H9 (cell line): ENCODE measurements around the gene FAM161B. TPM values are rescaled to one million over a fixed set of nuclear protein-coding genes. Genes with fewer than 3 reads are reported as not detected.
A peak's percentile ranks its signal among the peaks of the same experiment; 100 is the strongest.

Source experiments
- DNase-seq: peaks from one replicate; pipeline ENCODE4 v3.0.0-alpha.2; 2017
- H2AFZ ChIP-seq: one replicate; pipeline ENCODE4 v1.6.1; 2013; ENCODE audit warnings: mild to moderate bottlenecking, low read length, control low read depth, moderate library complexity
- H2AK5ac ChIP-seq: 2 replicates; pipeline ENCODE4 v1.6.1; 2013; ENCODE audit warnings: low read length, control low read depth, mixed read lengths; ENCODE audit not compliant: insufficient read length
- H2BK120ac ChIP-seq: one replicate; pipeline ENCODE4 v1.6.1; 2013; ENCODE audit warnings: low read depth, mild to moderate bottlenecking, low read length, control low read depth, inconsistent platforms; ENCODE audit not compliant: poor library complexity, severe bottlenecking
- H2BK12ac ChIP-seq: 2 replicates; pipeline ENCODE4 v1.6.1; 2013; ENCODE audit warnings: low read length, control low read depth, mixed read lengths, low read depth; ENCODE audit not compliant: insufficient read length
- H2BK15ac ChIP-seq: 2 replicates; pipeline ENCODE4 v1.6.1; 2013; ENCODE audit warnings: low read depth, low read length, control low read depth
- H2BK20ac ChIP-seq: one replicate; pipeline ENCODE4 v1.6.1; 2013; ENCODE audit warnings: low read depth, mild to moderate bottlenecking, low read length, control low read depth, inconsistent platforms; ENCODE audit not compliant: poor library complexity, severe bottlenecking
- H2BK5ac ChIP-seq: 2 replicates; pipeline ENCODE4 v1.6.1; 2013; ENCODE audit warnings: low read length, control low read depth, mixed read lengths; ENCODE audit not compliant: insufficient read length
- H3K14ac ChIP-seq: 2 replicates; pipeline ENCODE4 v1.6.1; 2013; ENCODE audit warnings: low read length, control low read depth; ENCODE audit not compliant: insufficient read depth
- H3K18ac ChIP-seq: 2 replicates; pipeline ENCODE4 v1.6.1; 2013; ENCODE audit warnings: low read depth, mild to moderate bottlenecking, mixed read lengths, low read length, control low read depth; ENCODE audit not compliant: insufficient read length
- H3K23ac ChIP-seq: 2 replicates; pipeline ENCODE4 v1.6.1; 2013; ENCODE audit warnings: low read length, control low read depth, mixed read lengths, low read depth; ENCODE audit not compliant: insufficient read length
- H3K23me2 ChIP-seq: 2 replicates; pipeline ENCODE4 v1.6.1; 2013; ENCODE audit warnings: low read depth, mild to moderate bottlenecking, mixed read lengths, low read length, control low read depth; ENCODE audit not compliant: insufficient read length, poor library complexity, severe bottlenecking
- H3K27ac ChIP-seq: 2 replicates; pipeline ENCODE4 v1.5.1; 2013; ENCODE audit warnings: low read length, control low read depth, mixed read lengths, low read depth; ENCODE audit not compliant: insufficient read length
- H3K27me3 ChIP-seq: 2 replicates; pipeline ENCODE4 v1.6.1; 2013; ENCODE audit warnings: low read length, control low read depth, inconsistent platforms; ENCODE audit not compliant: insufficient read depth
- H3K4ac ChIP-seq: 2 replicates; pipeline ENCODE4 v1.6.1; 2013; ENCODE audit warnings: low read depth, mild to moderate bottlenecking, control low read depth, inconsistent platforms, low read length, moderate library complexity
- H3K4me1 ChIP-seq: 2 replicates; pipeline ENCODE4 v1.6.1; 2013; ENCODE audit warnings: low read length, control low read depth, inconsistent platforms; ENCODE audit not compliant: insufficient read depth
- H3K4me2 ChIP-seq: 2 replicates; pipeline ENCODE4 v1.6.1; 2013; ENCODE audit warnings: low read length, control low read depth, mixed read lengths; ENCODE audit not compliant: insufficient read length, insufficient read depth
- H3K56ac ChIP-seq: 2 replicates; pipeline ENCODE4 v1.6.1; 2013; ENCODE audit warnings: low read depth, mild to moderate bottlenecking, mixed read lengths, low read length, control low read depth; ENCODE audit not compliant: insufficient read length
- H3K79me1 ChIP-seq: 2 replicates; pipeline ENCODE4 v1.6.1; 2013; ENCODE audit warnings: low read depth, mild to moderate bottlenecking, moderate library complexity, low read length, control low read depth, inconsistent platforms; ENCODE audit not compliant: insufficient read depth, poor library complexity, severe bottlenecking
- H3K79me2 ChIP-seq: 2 replicates; pipeline ENCODE4 v1.6.1; 2013; ENCODE audit warnings: low read length, control low read depth, inconsistent platforms; ENCODE audit not compliant: insufficient read depth
- H3K9ac ChIP-seq: 2 replicates; pipeline ENCODE4 v1.6.1; 2013; ENCODE audit warnings: low read length, control low read depth, mixed read lengths; ENCODE audit not compliant: insufficient read length; ENCODE audit errors: extremely low read depth
- H3K9me3 ChIP-seq: one replicate; pipeline ENCODE4 v1.6.1; 2013; ENCODE audit warnings: low read depth, low read length, inconsistent platforms; ENCODE audit not compliant: control insufficient read depth
- H3T11ph ChIP-seq: one replicate; pipeline ENCODE4 v1.6.1; 2013; ENCODE audit warnings: mild to moderate bottlenecking, low read length, control low read depth, inconsistent platforms
- H4K20me1 ChIP-seq: one replicate; pipeline ENCODE4 v1.6.1; 2013; ENCODE audit not compliant: control insufficient read depth, insufficient read length, insufficient read depth
- H4K5ac ChIP-seq: 2 replicates; pipeline ENCODE4 v1.6.1; 2013; ENCODE audit warnings: low read depth, mild to moderate bottlenecking, mixed read lengths, low read length, control low read depth; ENCODE audit not compliant: insufficient read length
- H4K8ac ChIP-seq: replicated peaks from 2 replicates; pipeline ENCODE4 v1.6.1; 2013; ENCODE audit warnings: low read length, control low read depth, mixed read lengths, low read depth; ENCODE audit not compliant: insufficient read length
- H4K91ac ChIP-seq: 2 replicates; pipeline ENCODE4 v1.6.1; 2013; ENCODE audit warnings: low read depth, mild to moderate bottlenecking, moderate library complexity, mixed read lengths, low read length, control low read depth; ENCODE audit not compliant: insufficient read length
- H3K27ac Mint-ChIP-seq, 3 experiments: 2 replicates in 2 of 3; 3 replicates in 1 of 3; pipeline ENCODE4 v1.8.0; 2020 to 2021; ENCODE audit warnings: mixed read lengths in 3 of 3, mild to moderate bottlenecking in 1 of 3, moderate library complexity in 1 of 3
- H3K27me3 Mint-ChIP-seq: 2 replicates; pipeline ENCODE4 v1.8.0; 2021; ENCODE audit warnings: low read depth, mild to moderate bottlenecking, moderate library complexity, mixed read lengths
- H3K36me3 Mint-ChIP-seq, 3 experiments: 2 replicates in 2 of 3; 3 replicates in 1 of 3; pipeline ENCODE4 v1.8.0; 2020 to 2021; ENCODE audit warnings: low read depth in 3 of 3, mixed read lengths in 3 of 3; ENCODE audit not compliant: insufficient read depth in 1 of 3
- H3K4me1 Mint-ChIP-seq, 2 experiments: 2 replicates each; pipeline ENCODE4 v1.8.0; 2020; ENCODE audit warnings: mixed read lengths in 2 of 2
- H3K4me3 Mint-ChIP-seq, 2 experiments: 2 replicates in 1 of 2; 3 replicates in 1 of 2; pipeline ENCODE4 v1.8.0; 2020 to 2021; ENCODE audit warnings: mild to moderate bottlenecking in 2 of 2, mixed read lengths in 2 of 2, moderate library complexity in 1 of 2
- H3K9me3 Mint-ChIP-seq, 2 experiments: 2 replicates in 1 of 2; 3 replicates in 1 of 2; pipeline ENCODE4 v1.8.0; 2020; ENCODE audit warnings: mild to moderate bottlenecking in 2 of 2, mixed read lengths in 2 of 2, moderate library complexity in 1 of 2
- WGBS: extraction: QIAGEN DNeasy Blood & Tissue Kit; methylation state at CpG from one replicate; pipeline ENCODE4 v1.1.7; 2013; ENCODE audit warnings: missing lambda C conversion rate, low lambda C conversion rate, mixed read lengths; ENCODE audit not compliant: insufficient read length; ENCODE audit errors: extremely low coverage; 5-methylcytosine and 5-hydroxymethylcytosine counted together
- total RNA-seq: library from RNA; stranded (reverse); gene quantifications from 2 replicates; pipeline ENCODE4 v1.2.1, GENCODE V29; 2021
- TF ChIP-seq, protein P1 (sequence below): fragments of 200-600 bp; sonication (generic); conservative IDR thresholded peaks from 3 replicates; pipeline ENCODE4 v1.8.0; 2021; ENCODE audit warnings: antibody characterized with exemption, mild to moderate bottlenecking

FAM161B gene
- total RNA-seq, 1 experiment from 2014 or later = 0.92 TPM

DNA sequence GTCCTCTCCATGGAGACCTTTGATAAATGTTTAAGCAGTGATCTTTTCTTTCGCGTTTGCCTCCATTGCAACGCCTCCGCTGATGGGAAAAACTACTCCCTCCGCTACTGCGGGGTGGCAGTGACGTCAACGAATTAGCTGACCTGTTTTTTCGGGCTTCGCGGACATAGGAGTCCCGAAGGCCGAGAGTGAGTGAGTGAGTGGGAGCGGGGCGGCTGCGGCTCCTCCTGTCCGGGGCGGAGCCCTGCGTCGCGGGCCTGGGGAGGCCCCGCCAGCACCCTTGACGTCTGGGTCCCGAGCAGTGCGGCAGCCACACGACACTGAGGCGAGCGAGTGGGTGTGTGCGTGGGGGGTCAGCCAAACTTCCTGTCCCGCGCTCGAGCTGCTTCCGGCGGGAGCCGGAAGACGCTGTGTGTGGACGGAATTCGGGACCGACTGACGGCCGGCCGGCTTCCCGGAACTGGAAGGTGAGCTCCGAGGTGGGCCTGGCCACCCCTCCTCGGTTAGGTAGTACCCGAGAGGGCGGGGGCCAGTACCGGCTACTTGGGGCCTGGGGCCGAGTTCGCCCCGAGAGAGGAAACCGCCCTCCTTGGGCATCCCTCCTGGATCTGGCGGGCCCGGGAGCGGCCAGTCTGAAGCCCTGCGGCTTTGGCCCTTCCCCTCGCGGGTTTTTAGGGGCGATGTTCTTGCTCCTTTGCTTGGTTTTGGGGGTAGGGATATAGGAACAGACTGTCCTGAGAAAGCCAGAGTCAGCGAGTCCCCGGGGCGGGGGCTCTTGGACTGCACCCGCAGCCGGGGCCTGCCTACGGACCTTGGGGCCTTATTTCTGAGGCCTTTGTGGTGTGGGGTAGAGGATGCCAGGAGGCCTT is 63.2 kb downstream of the FAM161B start, which contains the start of gene ZNF410:
ZNF410 (plus strand) TSS at position 411 of the 869 bp plus-strand sequence. CDS start 5,317 bp downstream, outside the sequence.
- no peaks in the 10 kb centered on the region; a peak in 1 of 5 replicates for H3K9me3 Mint-ChIP-seq
- peak; percentile 88 for DNase-seq
- H3K27ac ChIP-seq = peak within 1 kb of the TSS; percentile 60
- no peak within 1 kb of the TSS for H2BK120ac ChIP-seq
- no peak within 1 kb of the TSS for H2AK5ac ChIP-seq
- H3K4me1 ChIP-seq = no peaks in the 10 kb centered on the region
- H3K9ac ChIP-seq = peak within 1 kb of the TSS; percentile 85
- H4K91ac ChIP-seq = no peak within 1 kb of the TSS
- H3K56ac ChIP-seq = no peak within 1 kb of the TSS
- no peak within 1 kb of the TSS for H3T11ph ChIP-seq
- H3K79me1 ChIP-seq = peaks cover 6% of the 10 kb centered on the region
- H3K79me2 ChIP-seq = peaks cover 10% of the 10 kb centered on the region; the same call in 1 of the 2 replicates
- no peaks in the 10 kb centered on the region for H3K27me3 ChIP-seq
- peaks cover 0 to 6% (median 5%) of the 10 kb centered on the region in 3 experiments; a peak in 4 of 7 replicates for H3K36me3 Mint-ChIP-seq
- H3K4ac ChIP-seq = no peak within 1 kb of the TSS
- H3K23me2 ChIP-seq = peaks cover 13% of the 10 kb centered on the region
- H2BK12ac ChIP-seq = no peak within 1 kb of the TSS
- peak within 1 kb of the TSS; percentile 77 for H3K18ac ChIP-seq
- peak within 1 kb of the TSS; percentile 85 to 97 (median 90) for H3K27ac Mint-ChIP-seq
- no peaks in the 10 kb centered on the region for H3K9me3 ChIP-seq
- no peak within 1 kb of the TSS for H2BK15ac ChIP-seq
- peak within 1 kb of the TSS; percentile 91 for H3K4me2 ChIP-seq
- no peaks in the 10 kb centered on the region for H4K20me1 ChIP-seq
- H3K4me3 Mint-ChIP-seq = peak within 1 kb of the TSS; percentile 86 to 91
- no peak within 1 kb of the TSS for H4K8ac ChIP-seq
- H2BK5ac ChIP-seq = no peak within 1 kb of the TSS
- H2BK20ac ChIP-seq = no peak within 1 kb of the TSS
- no peak within 1 kb of the TSS for H4K5ac ChIP-seq
- no CpG with 5 or more reads among the region's 65 CpGs for WGBS
- H3K14ac ChIP-seq = peak within 1 kb of the TSS; percentile 84
- H3K23ac ChIP-seq = no peak within 1 kb of the TSS
- H2AFZ ChIP-seq = peak within 1 kb of the TSS; percentile 76
- TF ChIP-seq, protein P1, sequence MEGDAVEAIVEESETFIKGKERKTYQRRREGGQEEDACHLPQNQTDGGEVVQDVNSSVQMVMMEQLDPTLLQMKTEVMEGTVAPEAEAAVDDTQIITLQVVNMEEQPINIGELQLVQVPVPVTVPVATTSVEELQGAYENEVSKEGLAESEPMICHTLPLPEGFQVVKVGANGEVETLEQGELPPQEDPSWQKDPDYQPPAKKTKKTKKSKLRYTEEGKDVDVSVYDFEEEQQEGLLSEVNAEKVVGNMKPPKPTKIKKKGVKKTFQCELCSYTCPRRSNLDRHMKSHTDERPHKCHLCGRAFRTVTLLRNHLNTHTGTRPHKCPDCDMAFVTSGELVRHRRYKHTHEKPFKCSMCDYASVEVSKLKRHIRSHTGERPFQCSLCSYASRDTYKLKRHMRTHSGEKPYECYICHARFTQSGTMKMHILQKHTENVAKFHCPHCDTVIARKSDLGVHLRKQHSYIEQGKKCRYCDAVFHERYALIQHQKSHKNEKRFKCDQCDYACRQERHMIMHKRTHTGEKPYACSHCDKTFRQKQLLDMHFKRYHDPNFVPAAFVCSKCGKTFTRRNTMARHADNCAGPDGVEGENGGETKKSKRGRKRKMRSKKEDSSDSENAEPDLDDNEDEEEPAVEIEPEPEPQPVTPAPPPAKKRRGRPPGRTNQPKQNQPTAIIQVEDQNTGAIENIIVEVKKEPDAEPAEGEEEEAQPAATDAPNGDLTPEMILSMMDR = no peak
- no peaks in the 10 kb centered on the region for H3K27me3 Mint-ChIP-seq
- H3K4me1 Mint-ChIP-seq = peaks cover 19 to 21% of the 10 kb centered on the region in 2 experiments
